22Rv1 (cell line): ENCODE results near the gene ALDOA.

Experiments used
- CTCF ChIP-seq: fragments of 450-650 bp; IDR thresholded peaks from 2 replicates; pipeline ENCODE4 v1.5.1; 2017; ENCODE audit warnings: mild to moderate bottlenecking
- ZFX ChIP-seq: fragments of 450-650 bp; IDR thresholded peaks from 2 replicates; pipeline ENCODE4 v1.6.1; 2017; ENCODE audit warnings: antibody characterized with exemption, borderline replicate concordance

- TF ChIP-seq CTCF (peak; percentile 35), ZFX (no peak)
Measured at GRCh38 chr16:30113031-30113710, 47.6 kb downstream of the ALDOA start, which contains the start of gene GDPD3.
